IMR-90 (cell line): ENCODE results near the gene KIF20A. TPM values are rescaled to one million over a fixed set of nuclear protein-coding genes. Genes with fewer than 3 reads are reported as not detected.

Source experiments
- ATAC-seq: fragments of 200-7000 bp; cut with Tn5 transposase; 2 replicates; pipeline ENCODE4 v1.9.1; 2020; ENCODE audit warnings: low read depth, mild to moderate bottlenecking, moderate library complexity
- BruUV-seq: library from RNA; stranded (reverse); fragments of 400-500 nt; replicated peaks from 2 replicates; lab custom pipeline; 2021; lab: Mats Ljungman, UMichigan
- CTCF ChIA-PET: fragments of 300-600 bp; formaldehyde crosslinking; extraction: SDS; loops from one replicate; lab custom pipeline; 2021; ENCODE audit warnings: antibody characterized with exemption; lab: Yijun Ruan, JAX
- POLR2A ChIA-PET: fragments of 300-600 bp; sonication (Branson Sonifier 250); formaldehyde crosslinking; loops from one replicate; lab custom pipeline; 2022; ENCODE audit warnings: antibody characterized with exemption; ENCODE audit not compliant: unreplicated experiment; lab: Charles Lee
- DNase-seq: peaks from one replicate; pipeline ENCODE4 v3.0.0; 2013
- H2AFZ ChIP-seq: replicated peaks from 2 replicates; pipeline ENCODE3; 2013; ENCODE audit warnings: low read length, mild to moderate bottlenecking; ENCODE audit not compliant: poor library complexity
- H2AK5ac ChIP-seq: 2 replicates; pipeline ENCODE4 v1.6.1; 2013; ENCODE audit warnings: low read depth, low read length, inconsistent platforms
- H2AK9ac ChIP-seq: replicated peaks from 2 replicates; pipeline ENCODE3; 2013; ENCODE audit warnings: mild to moderate bottlenecking, low read depth, low read length, moderate library complexity; ENCODE audit not compliant: poor library complexity
- H2BK120ac ChIP-seq: 2 replicates; pipeline ENCODE4 v1.6.1; 2013; ENCODE audit warnings: low read depth, low read length, inconsistent platforms
- H2BK15ac ChIP-seq: 3 replicates; pipeline ENCODE4 v1.6.1; 2013; ENCODE audit warnings: low read depth, low read length, inconsistent platforms
- H2BK20ac ChIP-seq: 2 replicates; pipeline ENCODE4 v1.6.1; 2013; ENCODE audit warnings: low read depth, mild to moderate bottlenecking, inconsistent platforms, low read length, moderate library complexity
- H2BK5ac ChIP-seq: 2 replicates; pipeline ENCODE4 v1.6.1; 2013; ENCODE audit warnings: mild to moderate bottlenecking, low read depth, low read length, inconsistent platforms; ENCODE audit not compliant: poor library complexity, severe bottlenecking
- H3K14ac ChIP-seq: replicated peaks from 2 replicates; pipeline ENCODE4 v1.6.1; 2013; ENCODE audit warnings: low read depth, low read length, inconsistent platforms
- H3K18ac ChIP-seq: 2 replicates; pipeline ENCODE4 v1.6.1; 2013; ENCODE audit warnings: low read depth, low read length, control low read depth
- H3K23ac ChIP-seq: 2 replicates; pipeline ENCODE4 v1.6.1; 2013; ENCODE audit warnings: low read depth, low read length, inconsistent platforms
- H3K27ac ChIP-seq: 2 replicates; pipeline ENCODE4 v1.5.1; 2013; ENCODE audit warnings: mild to moderate bottlenecking, control low read depth, low read length; ENCODE audit not compliant: insufficient read depth
- H3K27me3 ChIP-seq: 2 replicates; pipeline ENCODE4 v1.6.1; 2013; ENCODE audit warnings: low read length; ENCODE audit not compliant: control insufficient read depth, insufficient read depth
- H3K36me3 ChIP-seq: 2 replicates; pipeline ENCODE4 v1.6.1; 2013; ENCODE audit warnings: low read length, mixed read lengths; ENCODE audit not compliant: control insufficient read depth, insufficient read depth
- H3K4ac ChIP-seq: 2 replicates; pipeline ENCODE4 v1.6.1; 2013; ENCODE audit warnings: low read depth, low read length, inconsistent platforms
- H3K4me1 ChIP-seq: 2 replicates; pipeline ENCODE4 v1.6.1; 2013; ENCODE audit warnings: low read length, mixed read lengths; ENCODE audit not compliant: control insufficient read depth, insufficient read depth
- H3K4me2 ChIP-seq: 2 replicates; pipeline ENCODE4 v1.6.1; 2013; ENCODE audit warnings: low read depth, mild to moderate bottlenecking, control low read depth, low read length, moderate library complexity
- H3K4me3 ChIP-seq: 2 replicates; pipeline ENCODE4 v1.5.1; 2013; ENCODE audit warnings: low read depth, mild to moderate bottlenecking, control low read depth, low read length, moderate library complexity; ENCODE audit not compliant: insufficient read depth
- H3K56ac ChIP-seq: 2 replicates; pipeline ENCODE4 v1.6.1; 2013; ENCODE audit warnings: low read length, inconsistent platforms; ENCODE audit not compliant: insufficient read depth; ENCODE audit errors: extremely low read depth
- H3K79me1 ChIP-seq, 2 experiments: 2 replicates each; pipeline ENCODE4 v1.6.1; 2013; ENCODE audit warnings: low read length in 2 of 2, inconsistent platforms in 1 of 2, low read depth in 1 of 2
- H3K9ac ChIP-seq: 2 replicates; pipeline ENCODE4 v1.6.1; 2013; ENCODE audit warnings: low read depth, low read length, control low read depth
- H3K9me1 ChIP-seq: 2 replicates; pipeline ENCODE4 v1.6.1; 2013; ENCODE audit warnings: low read length, inconsistent platforms; ENCODE audit not compliant: insufficient read depth
- H3K9me3 ChIP-seq: 2 replicates; pipeline ENCODE4 v1.6.1; 2013; ENCODE audit warnings: low read length; ENCODE audit not compliant: control insufficient read depth, insufficient read depth
- H4K20me1 ChIP-seq: 2 replicates; pipeline ENCODE4 v1.6.1; 2013; ENCODE audit warnings: low read length, inconsistent platforms; ENCODE audit not compliant: insufficient read depth
- H4K5ac ChIP-seq: 2 replicates; pipeline ENCODE4 v1.6.1; 2013; ENCODE audit warnings: mild to moderate bottlenecking, low read depth, low read length, control low read depth
- H4K8ac ChIP-seq, 2 experiments: 2 replicates each; pipeline ENCODE4 v1.6.1; 2013; ENCODE audit warnings: low read depth in 2 of 2, low read length in 2 of 2, control low read depth in 1 of 2, inconsistent platforms in 1 of 2
- H4K91ac ChIP-seq: 2 replicates; pipeline ENCODE4 v1.6.1; 2013; ENCODE audit warnings: low read depth, low read length, inconsistent platforms; ENCODE audit not compliant: insufficient read depth
- BHLHE40 ChIP-seq: fragments of 150-350 bp; IDR thresholded peaks from 2 replicates; pipeline ENCODE4 v1.6.1; 2016; ENCODE audit warnings: mild to moderate bottlenecking, low read depth, low read length
- CEBPB ChIP-seq: IDR thresholded peaks from 2 replicates; pipeline ENCODE4 v1.6.1; 2012; ENCODE audit warnings: low read depth, low read length, improper control_type of control experiment
- CHD1 ChIP-seq: IDR thresholded peaks from 2 replicates; pipeline ENCODE4 v1.6.1; 2012; ENCODE audit warnings: low read depth, low read length, improper control_type of control experiment
- CTCF ChIP-seq: conservative IDR thresholded peaks from 2 replicates; pipeline ENCODE4 v1.5.1; 2012; ENCODE audit warnings: mild to moderate bottlenecking, low read depth, low read length, improper control_type of control experiment
- ELK1 ChIP-seq: fragments of 150-350 bp; IDR thresholded peaks from 2 replicates; pipeline ENCODE4 v1.6.1; 2016; ENCODE audit warnings: low read depth, mild to moderate bottlenecking, low read length, moderate library complexity, borderline replicate concordance
- FOS ChIP-seq: fragments of 150-350 bp; IDR thresholded peaks from 2 replicates; pipeline ENCODE4 v1.6.1; 2016; ENCODE audit warnings: low read depth, low read length
- MAFK ChIP-seq: IDR thresholded peaks from 2 replicates; pipeline ENCODE4 v1.6.1; 2012; ENCODE audit warnings: low read depth, low read length, improper control_type of control experiment
- MAZ ChIP-seq: IDR thresholded peaks from 2 replicates; pipeline ENCODE4 v1.6.1; 2012; ENCODE audit warnings: low read depth, mild to moderate bottlenecking, low read length, improper control_type of control experiment, moderate library complexity, borderline replicate concordance
- NFE2L2 ChIP-seq: fragments of 150-350 bp; IDR thresholded peaks from 2 replicates; pipeline ENCODE4 v1.6.1; 2016; ENCODE audit warnings: low read depth, mild to moderate bottlenecking, low read length
- POLR2A ChIP-seq: IDR thresholded peaks from 2 replicates; pipeline ENCODE4 v1.6.1; 2012; ENCODE audit warnings: mild to moderate bottlenecking, low read depth, low read length
- RCOR1 ChIP-seq: IDR thresholded peaks from 2 replicates; pipeline ENCODE4 v1.6.1; 2012; ENCODE audit warnings: mild to moderate bottlenecking, low read length, improper control_type of control experiment; ENCODE audit not compliant: insufficient replicate concordance
- RFX5 ChIP-seq: IDR thresholded peaks from 2 replicates; pipeline ENCODE4 v1.8.0; 2012; ENCODE audit warnings: low read depth, mild to moderate bottlenecking, low read length, moderate library complexity
- SMC3 ChIP-seq: fragments of 150-350 bp; IDR thresholded peaks from 2 replicates; pipeline ENCODE4 v1.6.1; 2016; ENCODE audit warnings: low read depth, mild to moderate bottlenecking, antibody characterized with exemption, low read length, moderate library complexity
- WGBS, 2 experiments: methylation state at CpG; one replicate each; pipeline versions ENCODE4 v1.1.5 to v1.1.7; 2013; ENCODE audit warnings: missing lambda C conversion rate in 2 of 2; ENCODE audit not compliant: insufficient read length in 1 of 2; ENCODE audit errors: extremely low coverage in 2 of 2; 5-methylcytosine and 5-hydroxymethylcytosine counted together
- dilution Hi-C: fragments of 300-500 bp; cut with HindIII; formaldehyde crosslinking; loops from one replicate; pipeline ENCODE4 v1.14.3; 2018; ENCODE audit warnings: low sequenced_read_pairs; ENCODE audit not compliant: unreplicated experiment
- in situ Hi-C: fragments of 300-500 bp; cut with MboI; formaldehyde crosslinking; loops from 3 replicates; pipeline ENCODE4 v1.14.3; 2019; ENCODE audit warnings: low sequenced_read_pairs, inconsistent platforms, mixed read lengths
- intact Hi-C: fragments of 100-400 bp; cut with micrococcal nuclease; formaldehyde crosslinking; loops from 2 replicates; pipeline ENCODE4 v1.10.0; 2022
- polyA plus RNA-seq, 3 experiments: library from polyadenylated mRNA; depleted of rRNA; stranded (reverse); fragments of >200 nt; gene quantifications; 2 replicates each; pipeline ENCODE4 v1.2.3, GENCODE V29; 2012; ENCODE audit warnings: low replicate concordance in 1 of 3
- total RNA-seq: library from RNA; depleted of rRNA; stranded (reverse); fragments of >200 nt; gene quantifications from 2 replicates; pipeline ENCODE4 v1.2.3, GENCODE V29; 2012
- TF ChIP-seq, protein P1 (sequence below): fragments of 150-350 bp; IDR thresholded peaks from 2 replicates; pipeline ENCODE4 v1.6.1; 2017; ENCODE audit warnings: mild to moderate bottlenecking, antibody characterized with exemption, low read length, low read depth

The KIF20A gene
- total and polyA plus RNA-seq, 2 of the 4 experiments (the other 2 are of a cell fraction), result 42.0 to 106 TPM

DNA sequence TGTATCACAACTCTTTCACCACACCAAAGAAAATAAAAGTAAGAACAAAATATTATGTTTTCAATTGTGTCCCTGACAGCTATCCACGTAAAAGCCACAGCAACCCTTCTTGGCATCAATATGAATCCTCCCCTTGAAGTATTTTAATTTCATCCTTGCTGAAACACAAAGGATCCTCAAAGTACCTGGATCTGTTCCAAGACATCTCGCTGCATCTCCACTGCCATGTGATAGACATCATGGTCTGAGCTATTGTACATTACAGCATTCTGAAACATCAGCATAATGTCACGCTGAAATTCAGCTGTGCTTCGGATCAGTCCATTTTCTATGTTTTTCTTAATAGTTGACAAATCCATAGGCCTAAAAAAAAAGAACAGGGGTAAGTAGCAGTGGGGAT lies 18.2 kb upstream of the KIF20A start:
- Histone ChIP-seq H3K79me1 (peaks cover 12 to 17% of the 10 kb centered on the region in 2 experiments; a peak in 3 of 4 replicates), H3K9me3 (no peaks in the 10 kb centered on the region), H2AK9ac (no peak overlapping the region), H3K14ac (no peak overlapping the region), H3K36me3 (peaks cover 64% of the 10 kb centered on the region), H3K4me2 (no peak overlapping the region), H3K4me1 (no peaks in the 10 kb centered on the region), H3K18ac (no peak overlapping the region), H4K5ac (no peak overlapping the region), H2AK5ac (no peak overlapping the region), H4K91ac (no peak overlapping the region), H2BK20ac (no peak overlapping the region), H3K23ac (no peak overlapping the region), H2BK120ac (no peak overlapping the region), H3K9me1 (no peaks in the 10 kb centered on the region), H3K27me3 (no peaks in the 10 kb centered on the region), H3K56ac (no peak overlapping the region), H2BK15ac (no peak overlapping the region), H4K8ac (no peak overlapping the region), H2AFZ (no peak overlapping the region), H3K9ac (no peak overlapping the region), H3K4me3 (no peak overlapping the region), H4K20me1 (no peaks in the 10 kb centered on the region), H3K4ac (no peak overlapping the region), H3K27ac (no peak overlapping the region), H2BK5ac (no peak overlapping the region)
- intact Hi-C loops, result no loop called here
- 100% methylated on average over 1 of the region's 4 CpGs; no CpG with 5 or more reads in 1 of the 2 experiments for WGBS, 2 experiments
- BruUV-seq, result no TSS peak
- ATAC-seq (no peak), DNase-seq (no peak)
- ChIA-PET CTCF (no interaction called here), POLR2A (no interaction called here)
- dilution Hi-C loops, result no loop called here
- in situ Hi-C loops, result no loop called here
- TF ChIP-seq CHD1 (no peak), RCOR1 (no peak), FOS (no peak), RFX5 (no peak), CTCF (no peak), MAZ (no peak), CEBPB (no peak), POLR2A (no peak), BHLHE40 (no peak), SMC3 (no peak), ELK1 (no peak), NFE2L2 (no peak), MAFK (no peak)
- TF ChIP-seq, protein P1, sequence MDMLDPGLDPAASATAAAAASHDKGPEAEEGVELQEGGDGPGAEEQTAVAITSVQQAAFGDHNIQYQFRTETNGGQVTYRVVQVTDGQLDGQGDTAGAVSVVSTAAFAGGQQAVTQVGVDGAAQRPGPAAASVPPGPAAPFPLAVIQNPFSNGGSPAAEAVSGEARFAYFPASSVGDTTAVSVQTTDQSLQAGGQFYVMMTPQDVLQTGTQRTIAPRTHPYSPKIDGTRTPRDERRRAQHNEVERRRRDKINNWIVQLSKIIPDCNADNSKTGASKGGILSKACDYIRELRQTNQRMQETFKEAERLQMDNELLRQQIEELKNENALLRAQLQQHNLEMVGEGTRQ, result no peak
